Fibroblast of villous mesenchyme (primary cell): ENCODE measurements around the gene TRIM43B. TPM values are rescaled to one million over a fixed set of nuclear protein-coding genes. Genes with fewer than 3 reads are reported as not detected.
"Not testable (repeated sequence)": the region's sequence is repeated elsewhere in the genome, so short reads cannot be mapped to it uniquely, and the experiment has no call there.

ENCODE experiments used
- DNase-seq: peaks from one replicate; pipeline ENCODE4 v3.0.0-alpha.2; 2010; ENCODE audit warnings: low read depth
- H3K4me3 ChIP-seq: 2 replicates; pipeline ENCODE4 v1.5.1; 2011; ENCODE audit warnings: low read depth, mild to moderate bottlenecking, low read length
- CTCF ChIP-seq: IDR thresholded peaks from 2 replicates; pipeline ENCODE4 v1.5.1; 2012; ENCODE audit warnings: low read depth, mild to moderate bottlenecking, low read length; ENCODE audit not compliant: insufficient read depth
- total RNA-seq: library from RNA; depleted of rRNA; stranded (reverse); fragments of >200 nt; gene quantifications from 2 replicates; pipeline ENCODE4 v1.2.3, GENCODE V29; 2012

Gene TRIM43B
- total RNA-seq, 1 donor = not detected

- no peak overlapping the region for H3K4me3 ChIP-seq
- TF ChIP-seq CTCF = no peak
- no peak for DNase-seq
Measured at GRCh38 chr2:95509408-95509807, 24.9 kb upstream of the TRIM43B start.

- no peak for DNase-seq
- H3K4me3 ChIP-seq = no peak overlapping the region
- TF ChIP-seq CTCF = no peak
Measured at GRCh38 chr2:95505222-95505621, 20.7 kb upstream of the TRIM43B start.

GRCh38 chr2:95500854-95501253, 16.3 kb upstream of the TRIM43B start:
- H3K4me3 ChIP-seq = no peak overlapping the region
- no peak for TF ChIP-seq CTCF
- no peak for DNase-seq

GRCh38 chr2:95492076-95492475, 7.5 kb upstream of the TRIM43B start:
- H3K4me3 ChIP-seq, DNase-seq: not testable (repeated sequence)

GRCh38 chr2:95475025-95475424, 9.5 kb downstream of the TRIM43B start:
- H3K4me3 ChIP-seq, DNase-seq: not testable (repeated sequence)

GRCh38 chr2:95467984-95468383, 16.6 kb downstream of the TRIM43B start:
- H3K4me3 ChIP-seq, DNase-seq: not testable (repeated sequence)

- not testable (repeated sequence) for H3K4me3 ChIP-seq, DNase-seq
Measured at GRCh38 chr2:95466572-95466971, 18.0 kb downstream of the TRIM43B start.

- H3K4me3 ChIP-seq, DNase-seq: not testable (repeated sequence)
Measured at GRCh38 chr2:95463292-95463691, 21.3 kb downstream of the TRIM43B start.

GRCh38 chr2:95445317-95445716, 39.2 kb downstream of the TRIM43B start:
- not testable (repeated sequence) for DNase-seq

GRCh38 chr2:95442474-95443099, 42.0 kb downstream of the TRIM43B start:
- DNase-seq, H3K4me3 ChIP-seq: not testable (repeated sequence)

More at GRCh38 chr2:95445317-95445716, 39.2 kb downstream of the TRIM43B start:
- H3K4me3 ChIP-seq = not testable (repeated sequence)

GRCh38 chr2:95435872-95436209, 48.7 kb downstream of the TRIM43B start:
- DNase-seq, H3K4me3 ChIP-seq: not testable (repeated sequence)

- not testable (repeated sequence) for H3K4me3 ChIP-seq, DNase-seq
Measured at GRCh38 chr2:95435162-95435871, 49.2 kb downstream of the TRIM43B start.

- peak; percentile 55 for DNase-seq
- H3K4me3 ChIP-seq = not testable (repeated sequence)
Measured at GRCh38 chr2:95434507-95435076, 50.0 kb downstream of the TRIM43B start.

- not testable (repeated sequence) for DNase-seq
Measured at GRCh38 chr2:95433973-95434372, 50.6 kb downstream of the TRIM43B start.

GRCh38 chr2:95433373-95433772, 51.2 kb downstream of the TRIM43B start:
- DNase-seq, H3K4me3 ChIP-seq: not testable (repeated sequence)

More at GRCh38 chr2:95433973-95434372, 50.6 kb downstream of the TRIM43B start:
- not testable (repeated sequence) for H3K4me3 ChIP-seq
